PC-9 (cell line): ENCODE data around the gene B3GALT6. TPM values are rescaled to one million over a fixed set of nuclear protein-coding genes. Genes with fewer than 3 reads are reported as not detected.
"Not testable (repeated sequence)": the region's sequence is repeated elsewhere in the genome, so short reads cannot be mapped to it uniquely, and the experiment has no call there.

ENCODE experiments used
- BruUV-seq: library from RNA; stranded (reverse); fragments of 400-500 nt; replicated peaks from 2 replicates; lab custom pipeline; 2021; lab: Mats Ljungman, UMichigan
- CTCF ChIA-PET: fragments of 300-600 bp; sonication (Branson Sonifier 250); formaldehyde crosslinking; loops from one replicate; lab custom pipeline; 2022; ENCODE audit warnings: antibody characterized with exemption; lab: Charles Lee
- POLR2A ChIA-PET: fragments of 300-600 bp; sonication (Branson Sonifier 250); formaldehyde crosslinking; loops from one replicate; lab custom pipeline; 2022; ENCODE audit warnings: antibody characterized with exemption; ENCODE audit not compliant: unreplicated experiment; lab: Charles Lee
- DNase-seq, 2 experiments: peaks; one replicate each; pipeline versions ENCODE4 v3.0.0 to v3.0.0-alpha.2; 2015 to 2022; ENCODE audit warnings: mixed read lengths in 1 of 2
- H2AFZ ChIP-seq: fragments of 200-600 bp; sonication (generic); 2 replicates; pipeline ENCODE4 v1.8.1; 2017; ENCODE audit warnings: antibody characterized with exemption
- H3F3A ChIP-seq: fragments of 200-600 bp; sonication (generic); 2 replicates; pipeline ENCODE4 v1.8.1; 2017; ENCODE audit warnings: antibody characterized with exemption, mild to moderate bottlenecking, low read depth; ENCODE audit not compliant: insufficient read depth
- H3K27ac ChIP-seq: fragments of 200-600 bp; sonication (generic); 2 replicates; pipeline ENCODE4 v1.6.1; 2016; ENCODE audit warnings: mixed run types
- H3K27me3 ChIP-seq: fragments of 200-600 bp; sonication (generic); 2 replicates; pipeline ENCODE4 v1.6.1; 2016; ENCODE audit warnings: low read depth, mixed run types; ENCODE audit not compliant: insufficient read depth
- H3K36me3 ChIP-seq: fragments of 200-600 bp; sonication (generic); 2 replicates; pipeline ENCODE4 v1.6.1; 2016; ENCODE audit warnings: low read depth, mixed run types
- H3K4me1 ChIP-seq: fragments of 200-600 bp; sonication (generic); replicated peaks from 2 replicates; pipeline ENCODE4 v1.6.1; 2016; ENCODE audit warnings: mixed run types; ENCODE audit not compliant: insufficient read depth
- H3K4me2 ChIP-seq: fragments of 200-600 bp; sonication (generic); 2 replicates; pipeline ENCODE4 v1.6.1; 2017; ENCODE audit warnings: mixed run types
- H3K4me3 ChIP-seq: fragments of 200-600 bp; sonication (generic); 2 replicates; pipeline ENCODE4 v1.6.1; 2016; ENCODE audit warnings: mixed run types
- H3K79me2 ChIP-seq: fragments of 200-600 bp; sonication (generic); 2 replicates; pipeline ENCODE4 v1.6.1; 2017; ENCODE audit warnings: low read depth, mixed run types
- H3K9me2 ChIP-seq: fragments of 200-600 bp; sonication (generic); 2 replicates; pipeline ENCODE4 v1.8.1; 2017; ENCODE audit warnings: mild to moderate bottlenecking; ENCODE audit not compliant: insufficient read depth
- H3K9me3 ChIP-seq: fragments of 200-600 bp; sonication (generic); 2 replicates; pipeline ENCODE4 v1.8.1; 2016; ENCODE audit warnings: low read depth; ENCODE audit not compliant: insufficient read depth
- H4K20me1 ChIP-seq: fragments of 200-600 bp; sonication (generic); 2 replicates; pipeline ENCODE4 v1.8.1; 2017; ENCODE audit not compliant: insufficient read depth
- EZH2 ChIP-seq: fragments of 200-600 bp; sonication (generic); IDR thresholded peaks from 2 replicates; pipeline ENCODE4 v1.8.0; 2017; ENCODE audit warnings: antibody characterized with exemption, low read depth
- intact Hi-C: fragments of 100-400 bp; cut with micrococcal nuclease; formaldehyde crosslinking; loops from one replicate; pipeline ENCODE4 v1.10.0; 2022; ENCODE audit not compliant: unreplicated experiment
- total RNA-seq: library from RNA; stranded (reverse); gene quantifications from 2 replicates; pipeline ENCODE4 v1.2.3, GENCODE V29; 2021
- TF ChIP-seq, protein P1 (sequence below): fragments of 200-600 bp; sonication (generic); conservative IDR thresholded peaks from 2 replicates; pipeline ENCODE4 v1.6.1; 2017; ENCODE audit warnings: mixed run types, antibody characterized with exemption, mild to moderate bottlenecking, moderate library complexity

The B3GALT6 gene
- total RNA-seq, 1 experiment from 2014 or later: 16.2 TPM

DNA sequence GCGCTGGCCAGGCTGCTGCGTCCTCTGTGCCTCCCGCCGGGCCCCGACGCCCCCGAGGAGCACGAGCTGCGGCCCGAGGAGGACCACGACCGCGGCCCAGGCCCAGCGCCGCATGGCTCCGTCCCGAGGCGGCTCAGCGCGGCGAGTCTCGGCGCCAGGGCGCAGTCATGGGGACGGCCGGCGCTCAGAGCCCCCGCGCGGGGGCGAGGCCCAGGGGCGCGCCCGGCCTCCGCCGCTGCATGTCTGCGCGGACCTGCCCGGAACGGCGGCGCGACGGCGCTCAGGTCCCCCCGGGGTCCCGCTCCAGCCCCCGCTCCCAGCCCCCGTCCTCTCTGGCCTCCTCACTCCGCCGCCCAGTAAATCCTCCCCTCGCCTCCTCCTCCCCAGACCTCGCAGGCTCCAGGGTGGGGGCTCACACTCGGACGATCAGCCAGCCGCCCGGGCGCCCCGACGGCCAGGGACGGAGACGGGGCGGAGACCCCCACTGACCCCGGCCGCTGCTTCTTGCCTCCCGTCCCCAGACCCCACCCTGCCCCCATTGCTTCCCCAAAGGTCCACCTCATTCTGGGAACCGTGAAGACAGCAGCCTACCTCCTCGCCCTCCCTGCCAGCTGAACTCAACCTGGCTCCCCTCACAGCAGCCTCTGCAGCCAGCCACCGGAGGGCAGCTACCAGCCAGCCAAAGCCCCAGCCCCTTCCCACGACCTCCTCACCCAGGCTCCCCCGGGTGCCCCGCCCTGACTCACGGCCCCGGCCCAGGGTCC is 14.7 kb downstream of the B3GALT6 start, which contains the start of gene C1QTNF12:
C1QTNF12 (minus strand) TSS at position 146 of the 764 bp plus-strand sequence; CDS start at position 114, 32 bp downstream.
- POLR2A ChIA-PET: no interaction called here
- intact Hi-C loops: no loop called here
- Histone ChIP-seq H3K4me1 (no peaks in the 10 kb centered on the region), H3K36me3 (no peaks in the 10 kb centered on the region), H4K20me1 (no peaks in the 10 kb centered on the region), H3K9me3 (no peaks in the 10 kb centered on the region), H3F3A (peaks cover 8% of the 10 kb centered on the region; the same call in 1 of the 2 replicates), H3K4me3 (no peak within 1 kb of the TSS), H3K27me3 (no peaks in the 10 kb centered on the region), H3K79me2 (no peaks in the 10 kb centered on the region), H2AFZ (no peak within 1 kb of the TSS), H3K9me2 (no peaks in the 10 kb centered on the region), H3K27ac (no peak within 1 kb of the TSS), H3K4me2 (no peak within 1 kb of the TSS)
- no peak for TF ChIP-seq EZH2
- TF ChIP-seq, protein P1, sequence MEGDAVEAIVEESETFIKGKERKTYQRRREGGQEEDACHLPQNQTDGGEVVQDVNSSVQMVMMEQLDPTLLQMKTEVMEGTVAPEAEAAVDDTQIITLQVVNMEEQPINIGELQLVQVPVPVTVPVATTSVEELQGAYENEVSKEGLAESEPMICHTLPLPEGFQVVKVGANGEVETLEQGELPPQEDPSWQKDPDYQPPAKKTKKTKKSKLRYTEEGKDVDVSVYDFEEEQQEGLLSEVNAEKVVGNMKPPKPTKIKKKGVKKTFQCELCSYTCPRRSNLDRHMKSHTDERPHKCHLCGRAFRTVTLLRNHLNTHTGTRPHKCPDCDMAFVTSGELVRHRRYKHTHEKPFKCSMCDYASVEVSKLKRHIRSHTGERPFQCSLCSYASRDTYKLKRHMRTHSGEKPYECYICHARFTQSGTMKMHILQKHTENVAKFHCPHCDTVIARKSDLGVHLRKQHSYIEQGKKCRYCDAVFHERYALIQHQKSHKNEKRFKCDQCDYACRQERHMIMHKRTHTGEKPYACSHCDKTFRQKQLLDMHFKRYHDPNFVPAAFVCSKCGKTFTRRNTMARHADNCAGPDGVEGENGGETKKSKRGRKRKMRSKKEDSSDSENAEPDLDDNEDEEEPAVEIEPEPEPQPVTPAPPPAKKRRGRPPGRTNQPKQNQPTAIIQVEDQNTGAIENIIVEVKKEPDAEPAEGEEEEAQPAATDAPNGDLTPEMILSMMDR: no peak
- CTCF ChIA-PET: no interaction called here
- no TSS peak for BruUV-seq
- DNase-seq: no peak

GRCh38 chr1:1247341-1247913 is 15.4 kb downstream of the B3GALT6 start:
- CTCF ChIA-PET: no interaction called here
- no peak overlapping the region for H3K27ac ChIP-seq
- no TSS peak for BruUV-seq
- H2AFZ ChIP-seq: no peak overlapping the region
- DNase-seq: no peak
- H3F3A ChIP-seq: peaks cover 12% of the 10 kb centered on the region; the same call in 1 of the 2 replicates
- H3K4me3 ChIP-seq: no peak overlapping the region
- no peak overlapping the region for H3K4me2 ChIP-seq
- no peaks in the 10 kb centered on the region for H3K36me3 ChIP-seq
- TF ChIP-seq, protein P1: no peak
- TF ChIP-seq EZH2: no peak
- no peaks in the 10 kb centered on the region for H3K9me2 ChIP-seq
- intact Hi-C loops: no loop called here
- no peaks in the 10 kb centered on the region for H3K27me3 ChIP-seq
- POLR2A ChIA-PET: no interaction called here
- no peaks in the 10 kb centered on the region for H3K79me2 ChIP-seq
- H3K4me1 ChIP-seq: no peaks in the 10 kb centered on the region
- no peaks in the 10 kb centered on the region for H3K9me3 ChIP-seq
- no peaks in the 10 kb centered on the region for H4K20me1 ChIP-seq

DNA sequence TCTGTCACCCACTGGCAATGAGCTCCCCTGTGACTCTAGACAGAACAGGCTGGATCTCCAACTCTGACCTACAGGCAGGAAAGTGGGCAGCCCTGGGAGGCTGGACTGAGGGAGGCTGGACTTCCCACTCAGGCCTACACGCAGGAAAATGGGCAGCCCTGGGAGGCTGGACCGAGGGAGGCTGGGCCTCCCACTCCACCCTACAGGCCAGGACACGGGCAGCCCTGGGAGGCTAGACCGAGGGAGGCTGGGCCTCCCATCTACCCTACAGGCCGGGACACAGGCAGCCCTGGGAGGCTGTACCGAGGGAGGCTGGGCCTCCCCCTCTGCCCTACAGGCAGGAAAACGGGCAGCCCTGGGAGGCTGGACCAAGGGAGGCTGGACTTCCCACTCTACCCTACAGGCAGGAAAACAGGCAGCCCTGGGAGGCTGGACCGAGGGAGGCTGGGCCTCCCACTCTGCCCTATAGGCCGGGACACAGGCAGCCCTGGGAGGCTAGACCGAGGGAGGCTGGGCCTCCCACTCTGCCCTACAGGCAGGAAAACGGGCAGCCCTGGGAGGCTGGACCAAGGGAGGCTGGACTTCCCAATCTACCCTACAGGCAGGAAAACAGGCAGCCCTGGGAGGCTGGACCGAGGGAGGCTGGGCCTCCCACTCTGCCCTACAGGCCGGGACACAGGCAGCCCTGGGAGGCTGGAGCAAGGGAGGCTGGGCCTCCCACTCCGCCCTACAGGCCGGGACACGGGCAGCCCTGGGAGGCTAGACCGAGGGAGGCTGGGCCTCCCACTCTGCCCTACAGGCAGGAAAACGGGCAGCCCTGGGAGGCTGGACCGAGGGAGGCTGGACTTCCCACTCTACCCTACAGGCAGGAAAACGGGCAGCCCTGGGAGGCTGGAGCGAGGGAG is 16.2 kb downstream of the B3GALT6 start:
- BruUV-seq, POLR2A ChIA-PET: not testable (repeated sequence)

More for the DNA sequence above, 16.2 kb downstream of the B3GALT6 start:
- DNase-seq, H3K9me3 ChIP-seq, H3K4me2 ChIP-seq, H3K36me3 ChIP-seq, CTCF ChIA-PET, H3K27ac ChIP-seq, H3K4me1 ChIP-seq, H2AFZ ChIP-seq, H3K4me3 ChIP-seq, H3K79me2 ChIP-seq, H3K27me3 ChIP-seq, H3K9me2 ChIP-seq, intact Hi-C loops, H4K20me1 ChIP-seq: not testable (repeated sequence)
- H3F3A ChIP-seq: peaks cover 12% of the 10 kb centered on the region; the same call in 1 of the 2 replicates
